ENCODE measurements around the gene SHH.

The SHH gene

GRCh38 chr7:155792315-155792960 is 19.8 kb downstream of the SHH start:
- DNase-seq (ENCODE audit: low read depth), result no peak

- DNase-seq (ENCODE audit: low read depth), result no peak
Measured at GRCh38 chr7:155791836-155792235, 20.4 kb downstream of the SHH start.

GRCh38 chr7:155791214-155791737 is 21.0 kb downstream of the SHH start:
- no peak for DNase-seq (ENCODE audit: low read depth)

- DNase-seq (ENCODE audit: low read depth), result no peak
Measured at GRCh38 chr7:155790666-155791065, 21.6 kb downstream of the SHH start.

- DNase-seq (ENCODE audit: low read depth), result no peak
Measured at GRCh38 chr7:155789001-155789725, 23.1 kb downstream of the SHH start.

GRCh38 chr7:155788616-155789000 is 23.7 kb downstream of the SHH start:
- DNase-seq (ENCODE audit: low read depth), result no peak

GRCh38 chr7:155787171-155787851 is 25.0 kb downstream of the SHH start:
- no peak for DNase-seq (ENCODE audit: low read depth)

- no peak for DNase-seq (ENCODE audit: low read depth)
Measured at GRCh38 chr7:155786491-155786890, 25.8 kb downstream of the SHH start.

- no peak for DNase-seq (ENCODE audit: low read depth)
Measured at GRCh38 chr7:155785536-155785935, 26.7 kb downstream of the SHH start.

GRCh38 chr7:155782466-155782865 is 29.8 kb downstream of the SHH start:
- no peak for DNase-seq (ENCODE audit: low read depth)

- DNase-seq (ENCODE audit: low read depth), result no peak
Measured at GRCh38 chr7:155781433-155781832, 30.8 kb downstream of the SHH start.

GRCh38 chr7:155780884-155781283 is 31.4 kb downstream of the SHH start:
- no peak for DNase-seq (ENCODE audit: low read depth)

GRCh38 chr7:155778349-155778748 is 33.9 kb downstream of the SHH start:
- DNase-seq (ENCODE audit: low read depth), result no peak

GRCh38 chr7:155776606-155777005 is 35.7 kb downstream of the SHH start:
- DNase-seq (ENCODE audit: low read depth), result no peak

GRCh38 chr7:155775691-155776090 is 36.6 kb downstream of the SHH start:
- no peak for DNase-seq (ENCODE audit: low read depth)

- DNase-seq (ENCODE audit: low read depth), result no peak
Measured at GRCh38 chr7:155774947-155775346, 37.3 kb downstream of the SHH start.

- DNase-seq (ENCODE audit: low read depth), result no peak
Measured at GRCh38 chr7:155773531-155773930, 38.7 kb downstream of the SHH start.

GRCh38 chr7:155770241-155770640 is 42.0 kb downstream of the SHH start:
- no peak for DNase-seq (ENCODE audit: low read depth)

GRCh38 chr7:155769701-155770100 is 42.6 kb downstream of the SHH start:
- DNase-seq (ENCODE audit: low read depth), result no peak

- no peak for DNase-seq (ENCODE audit: low read depth)
Measured at GRCh38 chr7:155766966-155767916, 45.0 kb downstream of the SHH start.

GRCh38 chr7:155766386-155766785 is 45.9 kb downstream of the SHH start:
- no peak for DNase-seq (ENCODE audit: low read depth)

GRCh38 chr7:155765458-155765857 is 46.8 kb downstream of the SHH start:
- no peak for DNase-seq (ENCODE audit: low read depth)

Data from stimulated activated CD8-positive, alpha-beta memory T cell treated with anti-CD3 and anti-CD28 coated beads, Interleukin-15, amount 100 ng/mL, for 1 hour (primary cell).